Measurements from ENCODE around the gene B3GNT3. TPM values are rescaled to one million over a fixed set of nuclear protein-coding genes. Genes with fewer than 3 reads are reported as not detected.

B3GNT3 gene
- total RNA-seq, 4 donors from 2014 or later = 0.19 to 0.32 TPM; not detected in 2

DNA sequence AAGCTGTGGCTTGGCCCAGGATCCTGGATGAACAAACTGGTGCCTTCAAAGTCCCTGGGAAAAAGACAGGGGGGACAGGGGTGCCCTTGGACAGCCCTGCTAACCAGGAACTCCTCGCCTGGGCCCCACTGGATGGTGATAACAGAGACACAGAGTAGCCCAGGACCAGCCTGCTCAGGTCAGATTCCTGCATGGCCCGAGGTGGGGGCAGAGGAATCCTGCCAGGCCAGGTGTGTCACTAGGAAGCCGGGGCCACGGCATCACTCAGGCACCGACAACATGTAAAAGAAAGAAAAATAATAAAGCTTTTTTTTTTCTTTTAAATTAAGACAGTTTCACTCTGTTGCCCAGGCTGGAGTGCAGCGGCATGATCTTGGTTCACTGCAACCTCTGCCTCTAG is 59.1 kb downstream of the B3GNT3 start:
- DNase-seq (ENCODE audit: low spot score) = no peak
- TF ChIP-seq, protein P1, sequence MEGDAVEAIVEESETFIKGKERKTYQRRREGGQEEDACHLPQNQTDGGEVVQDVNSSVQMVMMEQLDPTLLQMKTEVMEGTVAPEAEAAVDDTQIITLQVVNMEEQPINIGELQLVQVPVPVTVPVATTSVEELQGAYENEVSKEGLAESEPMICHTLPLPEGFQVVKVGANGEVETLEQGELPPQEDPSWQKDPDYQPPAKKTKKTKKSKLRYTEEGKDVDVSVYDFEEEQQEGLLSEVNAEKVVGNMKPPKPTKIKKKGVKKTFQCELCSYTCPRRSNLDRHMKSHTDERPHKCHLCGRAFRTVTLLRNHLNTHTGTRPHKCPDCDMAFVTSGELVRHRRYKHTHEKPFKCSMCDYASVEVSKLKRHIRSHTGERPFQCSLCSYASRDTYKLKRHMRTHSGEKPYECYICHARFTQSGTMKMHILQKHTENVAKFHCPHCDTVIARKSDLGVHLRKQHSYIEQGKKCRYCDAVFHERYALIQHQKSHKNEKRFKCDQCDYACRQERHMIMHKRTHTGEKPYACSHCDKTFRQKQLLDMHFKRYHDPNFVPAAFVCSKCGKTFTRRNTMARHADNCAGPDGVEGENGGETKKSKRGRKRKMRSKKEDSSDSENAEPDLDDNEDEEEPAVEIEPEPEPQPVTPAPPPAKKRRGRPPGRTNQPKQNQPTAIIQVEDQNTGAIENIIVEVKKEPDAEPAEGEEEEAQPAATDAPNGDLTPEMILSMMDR (IDR thresholded peaks at IDR 0.05) = no peak
- no peak for ATAC-seq (ENCODE audit: low FRiP score)

DNA sequence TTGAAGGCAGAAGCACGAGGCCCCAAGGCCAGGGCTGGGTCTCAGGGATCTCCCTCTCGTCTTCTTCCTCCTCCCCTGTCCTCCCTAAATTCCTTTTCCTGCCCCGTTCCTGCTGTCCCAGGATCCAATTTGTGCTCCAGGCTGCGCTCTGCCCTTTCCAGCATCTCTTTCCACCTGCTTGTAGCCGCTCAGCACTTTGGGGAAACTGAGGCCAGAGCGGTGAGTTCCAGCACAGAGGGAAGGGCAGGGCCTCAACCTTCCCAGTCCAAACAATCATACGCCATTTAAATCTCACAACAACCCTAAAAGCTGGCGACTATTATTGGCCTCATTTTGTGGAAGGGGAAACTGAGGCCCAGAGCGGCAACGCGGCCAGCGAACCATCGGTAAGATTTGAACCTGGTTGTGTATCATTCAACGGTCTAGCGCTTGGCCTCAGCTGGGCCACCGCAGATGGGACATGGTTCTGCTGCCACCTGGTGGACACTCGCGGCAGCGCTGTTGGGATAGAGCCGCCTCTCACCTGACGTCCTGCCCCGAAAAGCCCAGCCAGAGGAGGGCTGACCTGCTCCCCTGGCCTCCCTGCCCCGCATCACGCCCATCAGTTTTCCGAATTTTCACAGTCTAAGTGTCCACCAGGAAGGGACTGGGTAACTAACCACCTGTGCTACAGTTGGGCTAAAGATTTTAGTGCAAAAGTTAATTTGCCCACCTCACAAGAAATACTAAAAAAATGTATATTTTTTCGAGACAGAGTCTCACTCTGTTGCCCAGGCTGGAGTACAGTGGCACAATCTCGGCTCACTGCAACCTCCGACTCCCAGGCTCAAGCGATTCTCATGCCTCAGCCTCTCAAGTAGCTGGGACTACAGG is 60.6 kb downstream of the B3GNT3 start:
- TF ChIP-seq, protein P1 (IDR thresholded peaks at IDR 0.05) = peak in 2 of 3 donors; percentile 84 to 87
- ATAC-seq (ENCODE audit: low FRiP score) = peak; percentile 65
- peak; percentile 96 for DNase-seq (ENCODE audit: low spot score)

DNA sequence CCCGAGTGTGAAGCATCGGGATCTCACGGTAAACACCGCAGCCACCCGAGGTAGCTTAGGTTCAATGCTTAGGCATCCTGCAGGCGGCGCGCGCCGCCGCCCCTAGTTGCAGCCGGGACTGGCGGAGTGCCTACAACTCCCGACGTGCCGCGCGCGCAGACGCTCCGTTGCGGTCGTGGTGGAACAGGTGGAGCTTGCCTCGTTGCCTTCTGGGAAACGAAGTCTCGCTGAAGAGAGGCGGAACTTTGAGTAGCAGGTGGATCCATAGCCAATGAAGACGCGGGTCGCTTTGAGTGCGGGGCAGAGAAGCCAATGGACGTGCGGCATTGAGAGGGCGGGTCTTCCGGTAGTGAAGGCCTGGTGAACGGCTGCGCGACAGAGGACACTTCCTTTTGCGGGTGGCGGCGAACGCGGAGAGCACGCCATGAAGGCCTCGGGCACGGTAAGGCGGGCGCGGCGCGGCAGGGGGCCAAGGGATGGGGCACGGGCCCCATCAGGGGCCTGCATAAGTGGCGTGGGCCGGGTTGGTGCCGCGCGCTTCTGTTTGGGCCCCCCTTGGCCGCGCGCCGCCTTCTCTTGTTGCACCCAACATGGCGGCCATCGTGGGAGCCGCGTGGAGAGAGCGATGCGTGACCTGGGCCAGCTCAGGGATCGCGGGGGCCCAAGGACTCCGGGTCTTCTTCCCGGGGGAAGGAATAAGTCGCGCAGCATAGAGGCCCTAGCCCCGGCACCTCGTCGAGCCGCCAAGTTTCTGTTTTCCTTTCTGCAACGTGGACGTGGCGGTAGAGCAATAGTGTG is 64.8 kb downstream of the B3GNT3 start, which contains the start of gene RPL18A:
Gene RPL18A (plus strand): TSS at position 378 of the 798 bp plus-strand sequence. CDS start 47 bp downstream, at position 425.
- TF ChIP-seq, protein P1 (IDR thresholded peaks at IDR 0.05) = peak in 1 of 3 donors; percentile 23
- peak; percentile 99 for ATAC-seq (ENCODE audit: low FRiP score)
- DNase-seq (ENCODE audit: low spot score) = peak; percentile 86

DNA sequence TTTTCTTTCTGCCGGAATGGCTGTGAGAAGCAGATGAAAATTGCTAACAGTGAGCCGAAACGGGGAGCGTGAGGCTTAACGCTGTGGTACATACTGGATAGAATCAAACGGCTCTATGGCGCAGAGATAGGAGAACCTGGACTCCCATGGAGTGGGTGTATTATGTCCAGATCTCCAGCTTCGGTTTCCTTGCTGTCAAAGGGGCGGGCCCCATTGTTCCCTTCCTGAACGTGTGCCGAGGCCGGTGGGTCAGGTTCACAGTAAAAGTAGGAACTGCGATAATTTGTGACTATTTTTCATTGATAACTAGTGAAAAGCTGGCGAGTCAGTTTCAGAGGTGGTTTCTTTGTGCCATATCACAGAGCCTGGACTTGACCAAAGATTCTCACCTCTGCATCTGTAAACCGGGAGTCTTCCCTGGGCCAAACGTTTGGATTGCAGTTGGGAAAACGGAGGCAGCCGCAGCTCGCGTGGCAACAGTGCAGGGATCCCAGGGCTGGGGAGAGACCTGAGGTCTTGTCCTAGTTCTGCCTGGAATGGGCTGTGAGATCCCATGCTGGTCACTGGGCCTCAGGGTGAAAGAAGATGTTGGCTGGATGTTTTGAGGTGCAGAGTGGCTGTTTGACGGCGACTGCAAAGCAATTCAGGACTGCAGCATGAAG is 65.5 kb downstream of the B3GNT3 start:
- no peak for DNase-seq (ENCODE audit: low spot score)
- TF ChIP-seq, protein P1 (IDR thresholded peaks at IDR 0.05) = no peak
- ATAC-seq (ENCODE audit: low FRiP score) = no peak

DNA sequence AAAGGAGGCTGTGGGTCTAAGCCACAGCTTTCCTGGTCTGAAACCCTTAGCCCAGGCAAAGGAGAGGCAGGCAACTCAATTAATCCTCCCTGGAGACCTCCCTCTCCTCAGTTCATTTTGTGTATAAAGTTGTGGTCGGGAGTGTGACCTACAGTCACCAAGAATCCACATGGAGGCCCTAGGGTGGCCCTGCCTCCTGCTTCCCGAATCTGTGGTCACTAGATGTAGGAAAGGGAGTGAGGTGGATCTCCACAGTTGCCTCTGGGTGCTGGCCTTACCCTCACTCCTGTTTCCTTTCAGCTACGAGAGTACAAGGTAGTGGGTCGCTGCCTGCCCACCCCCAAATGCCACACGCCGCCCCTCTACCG is 66.0 kb downstream of the B3GNT3 start:
- TF ChIP-seq, protein P1 (IDR thresholded peaks at IDR 0.05) = no peak
- DNase-seq (ENCODE audit: low spot score) (no peak), ATAC-seq (ENCODE audit: low FRiP score) (no peak)

DNA sequence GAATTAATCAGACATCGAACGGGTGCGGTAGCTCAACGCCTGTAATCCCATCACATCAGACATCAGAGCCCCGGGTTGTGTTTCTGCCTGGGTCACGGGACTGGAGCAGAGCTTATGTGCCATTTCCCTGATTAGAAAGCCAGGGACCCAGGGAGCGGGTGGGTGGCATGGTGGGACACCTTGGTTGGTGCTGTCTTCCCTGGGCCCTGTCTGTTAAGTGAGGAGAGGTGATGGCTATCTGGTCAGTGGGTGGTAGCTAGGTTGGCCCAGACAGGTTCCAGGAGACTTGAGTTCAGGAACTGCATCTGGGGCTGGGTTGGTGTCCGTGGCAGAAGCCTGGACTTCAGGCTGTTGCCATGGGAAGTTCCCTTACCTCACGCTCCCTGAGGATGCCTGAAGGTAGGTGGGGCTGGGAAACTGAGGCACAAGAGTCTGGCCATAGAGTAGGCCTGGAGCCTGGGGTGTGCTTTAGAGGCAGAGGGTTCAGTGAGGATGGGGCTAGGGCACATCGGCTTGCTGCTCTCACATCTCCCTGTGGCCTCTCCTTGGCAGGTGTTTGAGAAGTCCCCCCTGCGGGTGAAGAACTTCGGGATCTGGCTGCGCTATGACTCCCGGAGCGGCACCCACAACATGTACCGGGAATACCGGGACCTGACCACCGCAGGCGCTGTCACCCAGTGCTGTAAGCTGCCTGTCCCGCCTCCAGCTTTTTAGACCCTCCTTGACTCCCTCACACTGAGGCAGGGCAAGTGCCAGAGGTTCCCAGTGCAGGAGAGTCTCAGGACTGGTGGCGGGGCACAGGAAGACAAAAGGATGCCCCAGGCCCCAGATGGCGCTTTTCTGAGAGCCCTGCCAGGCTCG is 66.8 kb downstream of the B3GNT3 start:
- TF ChIP-seq, protein P1 (IDR thresholded peaks at IDR 0.05) = no peak
- DNase-seq (ENCODE audit: low spot score) (no peak), ATAC-seq (ENCODE audit: low FRiP score) (no peak)
